Measurements from ENCODE around the gene ARIH2. TPM values are rescaled to one million over a fixed set of nuclear protein-coding genes. Genes with fewer than 3 reads are reported as not detected.

Gene ARIH2
- polyA plus RNA-seq, 1 donor (not counting 4 experiments of a cell fraction or from before 2014, with no cell fraction given), result 66.7 TPM

DNA sequence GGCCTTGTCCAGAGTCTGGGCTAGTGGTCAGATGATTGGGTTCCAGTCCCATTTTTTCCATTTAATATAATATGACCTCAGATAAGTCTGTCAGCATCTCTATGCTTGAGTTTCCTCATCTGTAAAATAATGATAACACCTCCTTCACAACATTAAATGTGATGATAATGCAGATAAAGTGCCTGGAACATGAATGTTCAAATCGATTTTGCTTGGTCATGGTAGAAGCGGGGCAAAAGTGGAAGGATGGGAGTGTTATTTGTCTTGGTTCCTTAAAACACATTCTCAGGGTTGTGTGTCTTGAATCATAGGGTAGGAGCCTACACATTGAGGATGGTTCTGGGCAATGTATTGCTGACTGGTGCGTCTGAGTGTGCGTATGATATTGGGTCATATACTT is 16.9 kb downstream of the ARIH2 start:
- peaks cover 3 to 31% of the 10 kb centered on the region in 2 experiments for H3K36me3 ChIP-seq (ENCODE audit: control insufficient read depth in 2 of 2, extremely low read depth in 1 of 2, insufficient read depth in 2 of 2, low read length in 2 of 2)
- FAIRE-seq, result no peak
- dilution Hi-C loops (cut with MboI; ENCODE audit: extremely low pct_ligation_motif_present, low sequenced_read_pairs), result no loop called here

DNA sequence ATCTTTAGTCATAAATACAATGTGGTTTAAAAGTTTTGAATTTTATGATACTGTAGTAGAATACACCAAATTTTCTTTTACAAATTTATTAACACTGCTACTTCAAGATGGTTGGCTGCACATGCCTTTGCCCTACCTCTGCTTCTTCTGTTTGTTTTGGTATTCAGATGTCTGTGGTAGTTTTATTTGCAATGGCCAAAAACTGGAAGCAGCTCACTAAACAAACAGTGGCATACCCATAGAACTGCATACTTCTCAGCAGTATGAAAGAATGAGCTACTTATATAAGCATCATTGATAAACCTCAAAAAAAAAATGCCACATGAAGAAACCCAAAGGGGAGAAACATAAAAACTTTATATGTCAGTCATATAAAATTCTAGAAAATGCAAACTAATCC is 19.5 kb downstream of the ARIH2 start:
- H3K27ac ChIP-seq (ENCODE audit: control insufficient read depth, insufficient read depth, low read length), result no peak overlapping the region
- FAIRE-seq, result no peak
- DNase-seq (ENCODE audit: low read depth, low spot score), result no peak
- H3K9me1 ChIP-seq (ENCODE audit: control insufficient read depth, extremely low read depth, insufficient read depth, low read length), result peaks cover under 1% of the 10 kb centered on the region
- peaks cover under 1% of the 10 kb centered on the region for H4K20me1 ChIP-seq (ENCODE audit: control insufficient read depth, extremely low read depth, insufficient read depth, low read length)
- no peak for TF ChIP-seq EZH2 (IDR thresholded peaks at IDR 0.05; ENCODE audit: low read length)
- TF ChIP-seq, protein P1, sequence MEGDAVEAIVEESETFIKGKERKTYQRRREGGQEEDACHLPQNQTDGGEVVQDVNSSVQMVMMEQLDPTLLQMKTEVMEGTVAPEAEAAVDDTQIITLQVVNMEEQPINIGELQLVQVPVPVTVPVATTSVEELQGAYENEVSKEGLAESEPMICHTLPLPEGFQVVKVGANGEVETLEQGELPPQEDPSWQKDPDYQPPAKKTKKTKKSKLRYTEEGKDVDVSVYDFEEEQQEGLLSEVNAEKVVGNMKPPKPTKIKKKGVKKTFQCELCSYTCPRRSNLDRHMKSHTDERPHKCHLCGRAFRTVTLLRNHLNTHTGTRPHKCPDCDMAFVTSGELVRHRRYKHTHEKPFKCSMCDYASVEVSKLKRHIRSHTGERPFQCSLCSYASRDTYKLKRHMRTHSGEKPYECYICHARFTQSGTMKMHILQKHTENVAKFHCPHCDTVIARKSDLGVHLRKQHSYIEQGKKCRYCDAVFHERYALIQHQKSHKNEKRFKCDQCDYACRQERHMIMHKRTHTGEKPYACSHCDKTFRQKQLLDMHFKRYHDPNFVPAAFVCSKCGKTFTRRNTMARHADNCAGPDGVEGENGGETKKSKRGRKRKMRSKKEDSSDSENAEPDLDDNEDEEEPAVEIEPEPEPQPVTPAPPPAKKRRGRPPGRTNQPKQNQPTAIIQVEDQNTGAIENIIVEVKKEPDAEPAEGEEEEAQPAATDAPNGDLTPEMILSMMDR (optimal IDR thresholded peaks at IDR 0.05 in 1 of 3, IDR thresholded peaks at IDR 0.05 in 1 of 3, conservative IDR thresholded peaks at IDR 0.05 in 1 of 3; ENCODE audit: extremely low read depth in 1 of 3, insufficient read depth in 2 of 3, low read length in 3 of 3), result no peak
- H3K79me2 ChIP-seq (ENCODE audit: control insufficient read depth, insufficient read depth, low read length), result peaks cover 46% of the 10 kb centered on the region
- H3K36me3 ChIP-seq (ENCODE audit: control insufficient read depth in 2 of 2, extremely low read depth in 1 of 2, insufficient read depth in 2 of 2, low read length in 2 of 2), result peaks cover 2 to 18% of the 10 kb centered on the region in 2 experiments
- dilution Hi-C loops (cut with MboI; ENCODE audit: extremely low pct_ligation_motif_present, low sequenced_read_pairs), result no loop called here
- H3K4me3 ChIP-seq (ENCODE audit: control insufficient read depth in 2 of 3, extremely low read depth in 1 of 3, insufficient read depth in 2 of 3, low read depth in 1 of 3, low read length in 3 of 3), result no peak overlapping the region
- H3K9ac ChIP-seq (ENCODE audit: control insufficient read depth, extremely low read depth, insufficient read depth, low read length), result no peak overlapping the region
- H3K9me3 ChIP-seq (ENCODE audit: control insufficient read depth, low read depth, low read length), result no peaks in the 10 kb centered on the region
- no peaks in the 10 kb centered on the region for H3K27me3 ChIP-seq (ENCODE audit: control insufficient read depth, extremely low read depth, insufficient read depth, low read length)
- H3K4me2 ChIP-seq (ENCODE audit: control insufficient read depth, extremely low read depth, insufficient read depth, low read depth, low read length), result no peak overlapping the region
- H2AFZ ChIP-seq (ENCODE audit: control insufficient read depth, low read length), result no peak overlapping the region
- H3K4me1 ChIP-seq (ENCODE audit: control insufficient read depth, extremely low read depth, insufficient read depth, low read length), result no peaks in the 10 kb centered on the region

More for the DNA sequence above, 16.9 kb downstream of the ARIH2 start:
- no peak overlapping the region for H3K4me2 ChIP-seq (ENCODE audit: control insufficient read depth, extremely low read depth, insufficient read depth, low read depth, low read length)
- no peaks in the 10 kb centered on the region for H3K9me1 ChIP-seq (ENCODE audit: control insufficient read depth, extremely low read depth, insufficient read depth, low read length)
- no peak overlapping the region for H2AFZ ChIP-seq (ENCODE audit: control insufficient read depth, low read length)
- peaks cover 67% of the 10 kb centered on the region for H3K79me2 ChIP-seq (ENCODE audit: control insufficient read depth, insufficient read depth, low read length)
- no peak for DNase-seq (ENCODE audit: low read depth, low spot score)
- no peak for TF ChIP-seq EZH2 (IDR thresholded peaks at IDR 0.05; ENCODE audit: low read length)
- TF ChIP-seq, protein P1 (optimal IDR thresholded peaks at IDR 0.05 in 1 of 3, IDR thresholded peaks at IDR 0.05 in 1 of 3, conservative IDR thresholded peaks at IDR 0.05 in 1 of 3; ENCODE audit: extremely low read depth in 1 of 3, insufficient read depth in 2 of 3, low read length in 3 of 3), result no peak
- no peaks in the 10 kb centered on the region for H3K4me1 ChIP-seq (ENCODE audit: control insufficient read depth, extremely low read depth, insufficient read depth, low read length)
- peaks cover 6% of the 10 kb centered on the region for H4K20me1 ChIP-seq (ENCODE audit: control insufficient read depth, extremely low read depth, insufficient read depth, low read length)
- no peaks in the 10 kb centered on the region for H3K9me3 ChIP-seq (ENCODE audit: control insufficient read depth, low read depth, low read length)
- no peaks in the 10 kb centered on the region for H3K27me3 ChIP-seq (ENCODE audit: control insufficient read depth, extremely low read depth, insufficient read depth, low read length)
- H3K9ac ChIP-seq (ENCODE audit: control insufficient read depth, extremely low read depth, insufficient read depth, low read length), result no peak overlapping the region
- H3K4me3 ChIP-seq (ENCODE audit: control insufficient read depth in 2 of 3, extremely low read depth in 1 of 3, insufficient read depth in 2 of 3, low read depth in 1 of 3, low read length in 3 of 3), result no peak overlapping the region
- H3K27ac ChIP-seq (ENCODE audit: control insufficient read depth, insufficient read depth, low read length), result no peak overlapping the region

Data from keratinocyte (primary cell).